ENCODE results near the gene NFS1. TPM values are rescaled to one million over a fixed set of nuclear protein-coding genes. Genes with fewer than 3 reads are reported as not detected.
"Not testable (repeated sequence)": the region's sequence is repeated elsewhere in the genome, so short reads cannot be mapped to it uniquely, and the experiment has no call there.

The NFS1 gene
- total and polyA plus RNA-seq, 2 donors, result 16.9 to 33.4 TPM

DNA sequence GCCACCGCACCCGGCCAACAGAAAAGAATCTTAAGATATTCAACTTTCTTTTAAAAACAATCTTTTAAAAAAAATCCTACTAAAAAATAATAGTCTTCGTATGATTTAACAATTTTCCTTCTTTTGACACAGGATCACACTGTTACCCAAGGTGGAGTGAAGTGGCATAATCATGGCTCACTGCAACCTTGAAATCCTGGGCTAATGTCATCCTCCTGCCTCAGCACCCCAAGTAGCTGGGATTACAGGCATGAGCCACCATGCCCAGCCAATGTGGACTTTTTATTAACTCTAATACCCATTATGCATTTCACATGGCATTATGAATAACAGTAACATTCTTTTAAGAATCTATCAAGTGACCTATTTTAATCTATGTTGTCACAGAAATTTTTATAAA is 22.1 kb upstream of the NFS1 start:
- H3K4me1 ChIP-seq (ENCODE audit: insufficient read depth), result no peaks in the 10 kb centered on the region
- WGBS, result 95% methylated on average over 3 of the region's 3 CpGs
- DNase-seq (ENCODE audit: extremely low spot score), result no peak
- peaks cover 9% of the 10 kb centered on the region for H3K36me3 ChIP-seq (ENCODE audit: insufficient read depth)
- no peak overlapping the region for H3K4me3 ChIP-seq (ENCODE audit: low read depth, low read length)
- H3K27ac ChIP-seq (ENCODE audit: low read depth), result no peak overlapping the region

DNA sequence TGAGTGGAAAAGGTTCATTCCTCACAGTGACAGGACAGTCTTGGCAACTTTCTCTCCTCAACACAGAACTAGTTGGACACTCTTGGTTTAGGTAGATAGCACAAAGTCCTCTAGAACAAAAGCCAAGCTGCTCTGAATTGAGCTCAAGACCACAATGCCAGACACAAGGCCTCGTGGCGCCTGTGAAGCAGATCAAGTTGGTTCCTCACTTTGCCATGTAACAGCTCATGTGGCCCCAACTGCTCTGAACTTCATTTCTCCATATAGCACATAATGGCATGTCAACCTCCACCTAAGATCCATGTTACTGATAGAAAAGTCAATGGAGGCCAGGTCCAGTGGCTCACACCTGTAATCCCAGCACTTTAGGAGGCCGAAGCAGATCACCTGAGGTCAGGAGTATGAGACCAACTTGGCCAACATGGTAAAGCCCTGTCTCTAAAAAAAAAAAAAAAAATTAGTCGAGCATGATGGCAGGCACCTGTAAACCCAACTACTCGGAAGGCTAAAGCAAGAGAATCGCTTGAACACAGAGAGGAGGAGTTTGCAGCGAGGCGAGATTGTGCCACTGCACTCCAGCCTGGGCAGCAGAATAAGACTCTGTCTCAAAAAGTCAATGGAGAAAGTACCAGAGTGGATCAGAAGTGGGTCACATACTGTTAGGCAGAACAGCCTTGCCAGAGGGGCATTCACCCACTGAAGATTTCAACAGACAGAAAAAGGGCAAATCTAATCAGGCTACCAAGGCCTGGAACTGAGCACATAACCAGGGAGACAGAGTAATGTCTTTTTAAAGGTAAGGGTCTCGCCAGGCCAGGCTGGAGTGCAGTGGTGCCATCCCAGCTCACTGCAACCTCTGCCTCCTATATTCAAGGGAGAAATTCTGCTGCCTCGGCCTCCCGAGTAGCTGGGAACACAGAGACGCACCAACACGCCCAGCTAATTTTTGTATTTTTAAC is 21.3 kb upstream of the NFS1 start:
- Histone ChIP-seq H3K4me1 (ENCODE audit: insufficient read depth) (no peaks in the 10 kb centered on the region), H3K36me3 (ENCODE audit: insufficient read depth) (peaks cover 11% of the 10 kb centered on the region), H3K27ac (ENCODE audit: low read depth) (no peak overlapping the region), H3K4me3 (ENCODE audit: low read depth, low read length) (no peak overlapping the region)
- no peak for DNase-seq (ENCODE audit: extremely low spot score)
- 91% methylated on average over 13 of the region's 13 CpGs for WGBS

DNA sequence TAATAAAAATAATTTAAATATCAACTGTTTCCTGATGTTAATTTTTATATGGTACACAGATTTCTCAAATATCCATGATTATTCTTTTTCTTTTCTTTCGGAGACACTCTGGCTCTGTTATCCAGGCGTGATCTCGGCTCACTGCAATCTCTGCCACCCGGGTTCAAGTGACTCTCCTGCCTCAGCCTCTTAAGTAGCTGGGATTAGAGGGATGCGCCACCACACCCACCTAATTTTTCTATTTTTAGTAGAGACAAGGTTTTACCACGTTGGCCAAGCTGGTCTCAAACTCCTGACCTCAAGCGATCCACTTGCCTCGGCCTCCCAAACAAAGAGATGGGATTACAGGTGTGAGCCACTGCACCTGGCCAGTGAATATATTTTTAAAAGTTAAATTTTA is 20.6 kb upstream of the NFS1 start:
- H3K27ac ChIP-seq (ENCODE audit: low read depth), result no peak overlapping the region
- DNase-seq (ENCODE audit: extremely low spot score), result no peak
- H3K4me3 ChIP-seq (ENCODE audit: low read depth, low read length), result no peak overlapping the region
- WGBS, result 65% methylated on average over 8 of the region's 8 CpGs
- H3K4me1 ChIP-seq (ENCODE audit: insufficient read depth), result no peaks in the 10 kb centered on the region
- H3K36me3 ChIP-seq (ENCODE audit: insufficient read depth), result peaks cover 11% of the 10 kb centered on the region

DNA sequence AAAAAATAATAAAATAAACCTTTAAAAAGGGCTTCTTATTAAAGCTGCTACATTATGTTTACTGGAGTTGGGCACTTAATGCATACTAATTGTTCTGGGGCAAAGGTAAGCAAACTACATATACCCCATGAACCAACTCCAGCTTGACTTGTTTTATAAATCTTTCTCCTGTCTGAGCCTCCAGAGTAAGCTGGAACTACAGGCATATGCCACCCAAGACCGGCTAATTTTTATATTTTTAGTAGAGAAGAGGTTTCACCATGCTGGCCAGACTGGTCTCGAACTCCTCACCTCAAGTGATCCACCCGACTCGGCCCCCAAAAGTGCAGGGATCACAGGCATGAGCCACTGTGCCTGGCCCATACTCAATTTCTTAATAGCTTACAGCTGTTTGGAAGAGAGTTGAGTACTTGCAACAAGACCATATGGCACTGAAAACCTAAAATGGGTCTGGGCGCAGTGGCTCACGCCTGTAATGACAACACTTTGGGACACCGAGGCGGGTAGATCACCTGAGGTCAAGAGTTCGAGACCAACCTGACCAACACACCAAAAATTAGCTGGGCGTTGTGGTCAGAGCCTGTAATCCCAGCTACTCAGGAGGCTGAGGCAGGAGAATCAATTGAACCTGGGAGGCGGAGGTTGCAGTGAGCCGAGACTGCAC is 20.0 kb upstream of the NFS1 start:
- Histone ChIP-seq H3K4me1 (ENCODE audit: insufficient read depth) (no peaks in the 10 kb centered on the region), H3K4me3 (ENCODE audit: low read depth, low read length) (no peak overlapping the region), H3K36me3 (ENCODE audit: insufficient read depth) (peaks cover 9% of the 10 kb centered on the region), H3K27ac (ENCODE audit: low read depth) (no peak overlapping the region)
- no peak for DNase-seq (ENCODE audit: extremely low spot score)
- WGBS, result 81% methylated on average over 12 of the region's 12 CpGs

DNA sequence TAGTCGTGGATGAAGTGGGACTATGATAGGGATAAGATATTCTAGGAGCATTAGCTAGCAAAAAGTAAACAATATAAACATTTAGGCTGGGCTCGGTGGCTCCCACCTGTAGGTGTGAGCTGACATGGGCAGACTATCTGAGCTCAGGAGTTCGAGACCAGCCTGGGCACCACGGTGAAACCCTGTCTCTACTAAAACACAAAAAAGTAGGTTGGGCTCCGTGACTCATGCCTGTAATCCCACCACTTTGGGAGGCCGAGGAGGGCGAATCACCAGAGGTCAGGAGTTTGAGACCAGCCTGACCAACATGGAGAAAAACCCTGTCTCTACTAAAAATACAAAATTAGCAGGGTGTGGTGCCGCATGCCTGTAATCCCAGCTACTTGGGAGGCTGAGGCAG is 19.2 kb upstream of the NFS1 start:
- H3K27ac ChIP-seq (ENCODE audit: low read depth); H3K36me3 ChIP-seq (ENCODE audit: insufficient read depth); H3K4me1 ChIP-seq (ENCODE audit: insufficient read depth); DNase-seq (ENCODE audit: extremely low spot score); H3K4me3 ChIP-seq (ENCODE audit: low read depth, low read length): not testable (repeated sequence)
- WGBS, result 89% methylated on average over 8 of the region's 8 CpGs

DNA sequence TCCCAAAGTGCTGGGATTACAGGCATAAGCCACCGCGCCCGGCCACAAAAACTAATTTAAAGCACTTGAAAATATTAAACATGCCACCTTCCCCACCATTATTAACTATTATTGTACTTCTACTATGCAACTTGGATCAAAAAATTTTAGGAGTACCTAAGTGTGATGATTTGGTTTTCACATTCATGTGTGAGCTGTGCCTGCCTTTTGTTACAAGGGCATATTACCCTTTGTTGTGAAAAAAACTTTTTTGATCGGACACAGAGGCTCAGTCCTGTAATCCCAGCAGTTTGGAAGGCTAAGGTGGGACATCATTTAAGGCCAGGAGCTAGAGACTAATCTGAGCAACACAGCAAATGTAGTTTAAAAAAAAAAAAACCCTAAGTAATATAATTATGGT is 17.2 kb upstream of the NFS1 start:
- Histone ChIP-seq H3K27ac (ENCODE audit: low read depth) (no peak overlapping the region), H3K36me3 (ENCODE audit: insufficient read depth) (peaks cover 5% of the 10 kb centered on the region), H3K4me1 (ENCODE audit: insufficient read depth) (no peaks in the 10 kb centered on the region), H3K4me3 (ENCODE audit: low read depth, low read length) (no peak overlapping the region)
- WGBS, result 91% methylated on average over 4 of the region's 4 CpGs
- DNase-seq (ENCODE audit: extremely low spot score), result no peak

DNA sequence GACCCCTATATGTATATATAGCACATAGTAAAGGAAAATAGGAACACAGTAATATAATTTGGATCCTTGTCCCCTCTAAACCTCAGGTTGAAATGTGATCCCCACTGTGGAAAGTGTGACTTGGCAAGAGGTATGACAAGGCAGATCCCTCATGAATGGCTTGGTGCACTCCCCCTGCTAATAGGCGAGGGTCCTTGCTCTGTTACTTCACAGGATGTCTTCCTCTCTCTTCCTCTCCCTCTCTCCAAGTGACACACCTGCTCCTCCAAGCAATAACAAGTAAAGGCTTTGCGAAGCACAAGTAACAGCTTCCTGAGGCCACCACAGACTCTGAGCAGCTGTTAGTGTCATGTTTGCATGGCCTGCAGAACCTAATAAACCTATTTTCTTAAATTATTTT is 16.5 kb upstream of the NFS1 start:
- DNase-seq (ENCODE audit: extremely low spot score), result no peak
- WGBS, result 95% methylated on average over 2 of the region's 2 CpGs
- Histone ChIP-seq H3K4me1 (ENCODE audit: insufficient read depth) (no peaks in the 10 kb centered on the region), H3K36me3 (ENCODE audit: insufficient read depth) (peaks cover 5% of the 10 kb centered on the region), H3K27ac (ENCODE audit: low read depth) (no peak overlapping the region), H3K4me3 (ENCODE audit: low read depth, low read length) (no peak overlapping the region)

DNA sequence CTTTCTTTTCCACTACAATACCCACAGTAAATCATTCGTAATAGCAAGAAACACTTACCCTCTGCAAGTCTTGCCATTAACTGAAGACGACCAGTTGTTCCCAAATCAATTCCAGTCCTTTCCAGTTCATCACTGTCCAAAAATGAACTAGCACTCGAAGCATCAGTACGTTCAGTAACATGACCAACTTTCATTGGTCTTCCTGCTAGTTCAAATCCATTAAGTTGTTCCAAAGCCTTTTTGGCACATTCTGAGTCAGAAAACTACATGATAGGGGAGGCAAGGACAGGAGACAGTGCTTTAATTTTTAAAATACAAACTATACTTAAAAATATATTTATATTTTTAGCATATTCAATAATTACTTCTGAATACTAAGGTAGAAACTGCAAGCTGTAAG is 15.0 kb upstream of the NFS1 start:
- 73% methylated on average over 4 of the region's 4 CpGs for WGBS
- Histone ChIP-seq H3K27ac (ENCODE audit: low read depth) (no peak overlapping the region), H3K36me3 (ENCODE audit: insufficient read depth) (peaks cover 8% of the 10 kb centered on the region), H3K4me3 (ENCODE audit: low read depth, low read length) (no peak overlapping the region), H3K4me1 (ENCODE audit: insufficient read depth) (no peaks in the 10 kb centered on the region)
- no peak for DNase-seq (ENCODE audit: extremely low spot score)

DNA sequence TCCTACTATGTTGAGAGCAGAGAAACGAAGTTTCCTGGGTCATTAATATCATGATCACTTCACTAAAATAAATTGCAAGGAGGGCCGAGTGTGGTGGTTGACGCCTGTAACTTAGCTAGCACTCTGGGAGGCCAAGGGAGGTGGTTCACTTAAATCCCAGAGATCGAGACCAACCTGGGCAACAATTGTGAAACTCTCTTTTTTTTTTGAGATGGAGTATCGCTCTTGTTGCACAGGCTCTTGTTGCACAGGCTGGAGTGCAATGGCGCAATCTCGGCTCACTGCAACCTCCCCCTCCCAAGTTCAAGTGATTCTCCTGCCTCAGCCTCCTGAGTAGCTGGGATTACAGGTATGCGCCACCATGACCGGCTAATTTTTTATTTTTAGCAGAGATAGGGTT is 14.0 kb upstream of the NFS1 start:
- H3K4me1 ChIP-seq (ENCODE audit: insufficient read depth); H3K36me3 ChIP-seq (ENCODE audit: insufficient read depth); H3K27ac ChIP-seq (ENCODE audit: low read depth); DNase-seq (ENCODE audit: extremely low spot score); H3K4me3 ChIP-seq (ENCODE audit: low read depth, low read length): not testable (repeated sequence)
- WGBS, result 88% methylated on average over 9 of the region's 9 CpGs

DNA sequence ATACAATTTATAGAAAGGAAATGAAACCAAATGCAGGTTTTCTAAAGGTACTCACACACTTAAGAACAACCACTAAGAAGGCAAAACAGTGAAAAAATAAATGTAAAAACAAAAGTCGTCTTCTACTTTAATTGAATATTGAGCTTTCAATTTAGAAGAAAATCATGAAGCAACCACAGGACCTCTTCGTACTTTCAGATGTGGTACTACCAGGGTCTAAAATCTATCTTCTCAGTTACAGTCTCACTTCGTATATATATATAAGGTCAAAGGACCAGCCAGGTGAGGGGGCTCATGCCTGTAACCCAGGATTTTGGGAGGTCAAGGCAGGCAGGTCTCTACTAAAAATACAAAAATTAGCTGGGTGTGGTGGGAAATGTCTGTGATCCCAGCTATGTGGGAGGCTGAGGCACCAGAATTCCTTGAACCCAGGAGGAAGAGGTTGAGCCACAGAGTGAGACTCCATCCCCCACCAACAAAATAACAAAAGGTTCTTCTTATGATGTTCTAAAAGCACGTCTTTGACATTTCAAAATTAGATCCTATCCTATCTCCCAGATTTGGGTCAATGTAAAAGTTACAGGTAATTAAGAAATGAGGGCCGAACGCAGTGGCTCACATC is 12.5 kb upstream of the NFS1 start:
- peaks cover 8% of the 10 kb centered on the region for H3K36me3 ChIP-seq (ENCODE audit: insufficient read depth)
- H3K27ac ChIP-seq (ENCODE audit: low read depth), result no peak overlapping the region
- H3K4me3 ChIP-seq (ENCODE audit: low read depth, low read length), result no peak overlapping the region
- H3K4me1 ChIP-seq (ENCODE audit: insufficient read depth), result no peaks in the 10 kb centered on the region
- DNase-seq (ENCODE audit: extremely low spot score), result no peak
- WGBS, result 79% methylated on average over 6 of the region's 6 CpGs

DNA sequence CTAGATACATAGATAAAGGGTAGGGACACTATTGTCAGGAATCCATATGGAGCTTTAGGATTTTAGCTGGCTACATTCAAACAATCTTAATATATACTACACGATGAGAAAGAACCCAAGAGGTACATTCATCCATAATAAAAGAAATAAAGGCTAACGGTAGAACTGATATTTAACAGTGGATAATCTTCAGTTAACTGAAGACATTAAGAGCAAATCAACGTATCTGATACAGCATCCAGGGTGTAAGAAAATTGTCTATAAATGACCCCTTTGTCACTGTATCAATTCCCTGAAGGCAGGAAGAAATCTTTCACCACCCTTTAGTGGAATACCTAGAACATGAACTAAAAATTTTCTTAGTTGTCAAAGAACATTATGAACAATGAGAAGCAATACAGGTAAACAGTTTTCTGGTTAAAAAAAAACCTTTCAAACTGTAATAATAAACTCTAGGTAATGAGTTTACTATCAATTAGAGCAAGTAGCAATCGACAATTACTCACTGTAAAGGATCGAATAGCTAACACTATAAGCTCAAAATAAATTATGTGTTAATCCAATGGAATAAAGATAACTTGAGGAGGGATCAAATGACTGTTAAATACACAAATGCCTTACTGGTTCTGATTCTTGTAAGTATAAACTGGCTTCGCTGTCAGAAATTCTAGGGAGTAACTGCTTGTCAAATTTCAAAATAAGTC is 11.9 kb upstream of the NFS1 start:
- 64% methylated on average over 6 of the region's 6 CpGs for WGBS

DNA sequence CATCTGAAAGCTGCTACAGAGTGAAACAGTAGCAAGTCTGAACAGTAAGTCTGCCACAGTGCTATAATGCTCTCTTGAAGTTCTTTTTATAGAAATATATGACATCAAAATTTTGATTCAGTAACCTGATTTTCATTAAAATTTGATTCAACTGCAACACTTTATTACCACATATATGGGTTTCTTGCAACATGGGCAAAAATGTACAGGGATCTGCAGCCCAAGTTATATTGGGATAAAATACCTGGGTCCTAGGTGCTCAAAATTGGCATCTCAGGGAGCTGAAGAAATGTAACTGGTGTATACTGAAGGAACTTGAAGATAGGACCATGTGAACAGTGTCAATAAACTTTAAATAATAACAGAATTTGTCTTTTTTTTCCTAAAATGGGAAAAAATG is 10.9 kb upstream of the NFS1 start:
- H3K4me3 ChIP-seq (ENCODE audit: low read depth, low read length), result no peak overlapping the region
- H3K4me1 ChIP-seq (ENCODE audit: insufficient read depth), result no peaks in the 10 kb centered on the region
- H3K27ac ChIP-seq (ENCODE audit: low read depth), result no peak overlapping the region
- DNase-seq (ENCODE audit: extremely low spot score), result no peak
- peaks cover 6% of the 10 kb centered on the region for H3K36me3 ChIP-seq (ENCODE audit: insufficient read depth)

More for the DNA sequence above, 11.9 kb upstream of the NFS1 start:
- peaks cover 8% of the 10 kb centered on the region for H3K36me3 ChIP-seq (ENCODE audit: insufficient read depth)
- DNase-seq (ENCODE audit: extremely low spot score), result no peak
- H3K4me1 ChIP-seq (ENCODE audit: insufficient read depth), result no peaks in the 10 kb centered on the region
- H3K4me3 ChIP-seq (ENCODE audit: low read depth, low read length), result no peak overlapping the region
- H3K27ac ChIP-seq (ENCODE audit: low read depth), result no peak overlapping the region

DNA sequence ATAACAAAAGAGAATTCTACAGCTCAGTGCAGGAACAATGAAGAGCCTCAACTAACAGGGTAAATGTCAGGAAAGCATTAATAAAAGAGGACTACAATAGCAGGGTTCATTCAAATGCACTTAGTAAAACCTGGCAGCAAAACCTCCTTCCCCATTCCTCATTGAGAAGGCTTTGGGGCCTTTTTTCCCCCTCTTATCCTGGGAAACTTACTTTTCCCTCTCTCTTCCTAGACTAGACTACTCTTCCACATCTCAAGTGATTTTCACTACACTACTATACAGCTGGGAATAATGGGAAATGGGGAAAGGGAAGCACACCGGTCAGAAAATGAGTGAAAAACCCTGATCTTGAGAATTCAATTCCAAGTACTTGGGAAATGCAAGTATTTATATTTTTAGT is 10.1 kb upstream of the NFS1 start:
- H3K36me3 ChIP-seq (ENCODE audit: insufficient read depth), result peaks cover 9% of the 10 kb centered on the region
- H3K4me3 ChIP-seq (ENCODE audit: low read depth, low read length), result no peak overlapping the region
- WGBS, result 82% methylated on average over 1 of the region's 1 CpG
- H3K4me1 ChIP-seq (ENCODE audit: insufficient read depth), result no peaks in the 10 kb centered on the region
- H3K27ac ChIP-seq (ENCODE audit: low read depth), result no peak overlapping the region
- no peak for DNase-seq (ENCODE audit: extremely low spot score)
